Cardiac muscle cell (in vitro differentiated cells and primary cell): ENCODE results near the gene IRAK1BP1. TPM values are rescaled to one million over a fixed set of nuclear protein-coding genes. Genes with fewer than 3 reads are reported as not detected.
"Not testable (repeated sequence)": the region's sequence is repeated elsewhere in the genome, so short reads cannot be mapped to it uniquely, and the experiment has no call there.

Source experiments
- DNase-seq, 2 donors: peaks; one replicate each; pipeline versions ENCODE4 v3.0.0 to v3.0.0-alpha.2; 2010 to 2017; ENCODE audit warnings: low read depth in 1 of 2, low spot score in 1 of 2
- H3K27ac ChIP-seq: fragments of 200-600 bp; sonication (generic); 2 replicates; pipeline ENCODE4 v1.5.1; 2016
- H3K27me3 ChIP-seq: fragments of 200-600 bp; sonication (generic); 2 replicates; pipeline ENCODE4 v1.6.0; 2016; ENCODE audit warnings: control low read depth
- H3K36me3 ChIP-seq: fragments of 200-600 bp; sonication (generic); 2 replicates; pipeline ENCODE4 v1.5.1; 2016; ENCODE audit warnings: control low read depth
- H3K4me1 ChIP-seq: fragments of 200-600 bp; sonication (generic); 2 replicates; pipeline ENCODE4 v1.8.1; 2017; ENCODE audit warnings: low read depth, mild to moderate bottlenecking, mixed run types
- H3K4me3 ChIP-seq: fragments of 200-600 bp; sonication (generic); 2 replicates; pipeline ENCODE4 v1.5.1; 2016; ENCODE audit warnings: mild to moderate bottlenecking
- H3K9me3 ChIP-seq: fragments of 200-600 bp; sonication (generic); 2 replicates; pipeline ENCODE4 v1.5.1; 2017; ENCODE audit warnings: low read depth, mild to moderate bottlenecking, control low read depth
- polyA plus RNA-seq: library from polyadenylated mRNA; unstranded; fragments of >200 nt; fragmentation: Nextera tagmentation; extraction: Ambion mirVana; gene quantifications from 2 replicates; pipeline ENCODE4 v1.2.1, GENCODE V29; 2016
- total RNA-seq: library from RNA; depleted of rRNA; stranded (reverse); fragments of >200 nt; gene quantifications from 2 replicates; pipeline ENCODE4 v1.2.3, GENCODE V29; 2016
- TF ChIP-seq, protein P1 (sequence below): IDR thresholded peaks from 2 replicates; pipeline ENCODE4 v1.5.1; 2012; ENCODE audit warnings: low read depth, mild to moderate bottlenecking, low read length

Gene IRAK1BP1
- total and polyA plus RNA-seq, 2 experiments from 2014 or later: 4.7 to 7.5 TPM

DNA sequence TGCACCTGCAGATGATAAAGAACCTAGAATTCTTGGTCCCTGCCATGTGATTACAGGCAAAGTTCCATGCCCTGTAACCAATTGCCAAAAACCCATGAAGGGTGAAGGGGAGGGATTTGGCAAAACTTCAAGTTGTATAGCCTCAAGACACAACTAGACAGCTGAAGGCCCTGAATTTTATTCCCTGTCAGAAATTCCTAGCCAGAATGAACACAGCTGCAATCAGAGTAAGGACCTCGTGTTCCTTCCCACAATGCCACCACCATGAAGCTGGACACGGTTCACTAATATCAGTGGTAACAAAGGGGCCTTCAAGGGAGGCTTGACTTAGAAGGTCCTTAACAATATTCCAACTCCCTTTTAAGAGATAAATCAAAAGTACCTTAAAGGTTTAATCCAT, 22.5 kb upstream of the IRAK1BP1 start:
- Histone ChIP-seq H3K4me1 (no peaks in the 10 kb centered on the region), H3K9me3 (no peaks in the 10 kb centered on the region), H3K36me3 (no peaks in the 10 kb centered on the region), H3K27me3 (no peaks in the 10 kb centered on the region), H3K4me3 (no peak overlapping the region), H3K27ac (no peak overlapping the region)
- TF ChIP-seq, protein P1, sequence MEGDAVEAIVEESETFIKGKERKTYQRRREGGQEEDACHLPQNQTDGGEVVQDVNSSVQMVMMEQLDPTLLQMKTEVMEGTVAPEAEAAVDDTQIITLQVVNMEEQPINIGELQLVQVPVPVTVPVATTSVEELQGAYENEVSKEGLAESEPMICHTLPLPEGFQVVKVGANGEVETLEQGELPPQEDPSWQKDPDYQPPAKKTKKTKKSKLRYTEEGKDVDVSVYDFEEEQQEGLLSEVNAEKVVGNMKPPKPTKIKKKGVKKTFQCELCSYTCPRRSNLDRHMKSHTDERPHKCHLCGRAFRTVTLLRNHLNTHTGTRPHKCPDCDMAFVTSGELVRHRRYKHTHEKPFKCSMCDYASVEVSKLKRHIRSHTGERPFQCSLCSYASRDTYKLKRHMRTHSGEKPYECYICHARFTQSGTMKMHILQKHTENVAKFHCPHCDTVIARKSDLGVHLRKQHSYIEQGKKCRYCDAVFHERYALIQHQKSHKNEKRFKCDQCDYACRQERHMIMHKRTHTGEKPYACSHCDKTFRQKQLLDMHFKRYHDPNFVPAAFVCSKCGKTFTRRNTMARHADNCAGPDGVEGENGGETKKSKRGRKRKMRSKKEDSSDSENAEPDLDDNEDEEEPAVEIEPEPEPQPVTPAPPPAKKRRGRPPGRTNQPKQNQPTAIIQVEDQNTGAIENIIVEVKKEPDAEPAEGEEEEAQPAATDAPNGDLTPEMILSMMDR: no peak
- no peak for DNase-seq

DNA sequence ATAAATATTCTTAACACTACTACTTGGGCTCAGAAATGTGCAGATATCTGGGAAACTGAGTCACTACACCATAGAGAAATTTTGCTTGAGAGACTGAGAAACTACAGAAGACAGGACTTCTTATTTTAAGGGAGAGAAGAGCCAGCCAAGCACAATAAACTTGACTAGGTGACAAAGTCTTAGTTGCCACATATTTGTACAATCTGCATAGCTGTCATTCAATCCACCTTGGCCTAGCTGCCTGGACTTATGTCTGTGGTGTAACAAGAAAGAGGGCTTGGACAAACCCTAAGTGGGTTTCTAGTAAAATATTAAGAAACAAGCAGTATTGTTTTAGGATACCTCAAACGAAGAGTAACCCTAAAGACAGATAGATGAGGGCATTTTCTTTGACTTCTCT, 21.8 kb upstream of the IRAK1BP1 start:
- Histone ChIP-seq H3K27me3 (no peaks in the 10 kb centered on the region), H3K4me3 (no peak overlapping the region), H3K27ac (no peak overlapping the region), H3K36me3 (no peaks in the 10 kb centered on the region), H3K4me1 (no peaks in the 10 kb centered on the region), H3K9me3 (no peaks in the 10 kb centered on the region)
- TF ChIP-seq, protein P1: no peak
- no peak for DNase-seq

- no peaks in the 10 kb centered on the region for H3K27me3 ChIP-seq
These were observed 16.7 kb upstream of the IRAK1BP1 start for GRCh38 chr6:78850621-78851020.

DNA sequence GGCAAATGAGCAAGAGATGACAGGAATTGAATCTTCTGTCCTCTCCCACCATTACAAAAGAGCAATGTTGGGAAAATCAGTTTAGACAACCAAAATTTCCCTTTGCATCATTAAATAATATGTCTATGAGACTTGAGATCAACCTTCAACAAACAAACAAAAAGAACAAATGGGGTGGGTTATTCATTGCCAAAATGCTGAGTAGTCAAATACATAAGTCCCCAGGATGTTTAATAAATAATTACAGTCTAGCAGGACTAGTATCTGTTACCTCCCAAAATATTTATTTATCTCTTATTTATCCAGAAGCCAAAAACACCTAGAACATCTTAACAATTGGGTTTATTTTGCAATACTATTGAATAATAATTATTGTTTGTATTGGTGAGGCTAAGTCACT, 16.2 kb upstream of the IRAK1BP1 start:
- Histone ChIP-seq H3K4me1 (peaks cover 10% of the 10 kb centered on the region), H3K27ac (no peak overlapping the region), H3K36me3 (no peaks in the 10 kb centered on the region), H3K27me3 (no peaks in the 10 kb centered on the region), H3K9me3 (no peaks in the 10 kb centered on the region), H3K4me3 (no peak overlapping the region)
- TF ChIP-seq, protein P1: no peak
- no peak for DNase-seq

More at GRCh38 chr6:78850621-78851020, 16.7 kb upstream of the IRAK1BP1 start:
- Histone ChIP-seq H3K9me3 (no peaks in the 10 kb centered on the region), H3K27ac (no peak overlapping the region), H3K4me3 (no peak overlapping the region), H3K4me1 (peaks cover 10% of the 10 kb centered on the region), H3K36me3 (no peaks in the 10 kb centered on the region)
- TF ChIP-seq, protein P1: no peak
- DNase-seq: no peak

DNA sequence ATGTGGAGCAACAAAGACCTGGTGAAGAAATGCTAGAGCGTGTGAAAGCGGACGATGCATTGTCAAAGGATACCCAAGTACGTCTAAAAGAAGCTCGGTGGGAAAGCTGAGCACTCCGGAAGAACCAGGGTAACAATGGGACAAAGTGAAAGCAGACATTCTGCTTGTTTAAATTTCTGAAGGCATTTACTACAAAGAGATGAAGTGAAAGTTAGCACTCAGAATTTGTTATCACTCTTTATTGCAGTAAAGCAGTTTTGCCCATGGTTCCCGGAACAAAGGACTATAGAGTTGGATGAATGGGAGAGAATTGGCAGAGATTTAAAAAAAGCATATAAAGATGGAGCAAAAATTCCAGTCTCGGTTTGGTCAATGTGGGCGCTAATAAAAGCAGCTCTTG, 12.8 kb upstream of the IRAK1BP1 start:
- no peaks in the 10 kb centered on the region for H3K9me3 ChIP-seq
- H3K4me3 ChIP-seq: no peak overlapping the region
- TF ChIP-seq, protein P1: no peak
- no peaks in the 10 kb centered on the region for H3K27me3 ChIP-seq
- H3K4me1 ChIP-seq: peaks cover 10% of the 10 kb centered on the region
- H3K36me3 ChIP-seq: no peaks in the 10 kb centered on the region
- no peak overlapping the region for H3K27ac ChIP-seq
- DNase-seq: no peak

- not testable (repeated sequence) for H3K4me3 ChIP-seq
These were observed 8.9 kb upstream of the IRAK1BP1 start for GRCh38 chr6:78858339-78858938.

More at GRCh38 chr6:78858339-78858938, 8.9 kb upstream of the IRAK1BP1 start:
- not testable (repeated sequence) for H3K27me3 ChIP-seq, H3K36me3 ChIP-seq, DNase-seq, H3K27ac ChIP-seq, H3K9me3 ChIP-seq, H3K4me1 ChIP-seq
